HG03565 (cell line): Measurements from ENCODE around the gene ARMC6.
"Not testable (repeated sequence)": the region's sequence is repeated elsewhere in the genome, so short reads cannot be mapped to it uniquely, and the experiment has no call there.

Experiments
- ATAC-seq: cut with Tn5 transposase; IDR thresholded peaks from one replicate; pipeline ENCODE4 v1.9.1; 2021; ENCODE audit warnings: mild to moderate bottlenecking, moderate library complexity; ENCODE audit not compliant: unreplicated experiment

Gene ARMC6

DNA sequence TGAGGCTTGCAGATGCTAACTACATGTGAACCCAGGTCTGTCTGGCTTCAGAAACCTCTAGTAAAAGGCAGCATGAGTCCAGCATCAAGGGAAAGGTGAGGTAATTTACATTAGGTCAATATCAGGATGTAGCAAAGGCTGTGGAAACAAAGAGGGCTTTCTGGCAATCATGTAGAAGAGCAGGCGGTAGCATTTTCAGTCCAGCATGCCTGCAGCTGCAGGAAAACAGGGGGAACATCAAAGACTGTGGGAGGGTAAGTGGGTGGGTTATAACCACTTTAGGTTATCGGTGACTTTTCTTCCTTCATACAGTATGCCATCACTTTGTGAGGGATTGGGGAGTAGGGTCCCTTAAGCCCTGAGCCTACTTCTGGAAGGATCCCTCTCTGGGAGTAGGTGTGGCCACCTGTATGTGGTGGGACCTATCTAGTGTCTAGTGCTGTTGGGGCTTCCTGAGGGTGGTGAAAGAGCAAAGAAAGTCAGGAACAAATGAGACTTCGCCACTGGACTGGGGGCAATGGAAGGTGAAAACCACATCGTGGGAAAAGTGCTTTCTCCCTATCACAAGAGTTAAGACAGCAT, 10.9 kb upstream of the ARMC6 start:
- ATAC-seq: no peak

DNA sequence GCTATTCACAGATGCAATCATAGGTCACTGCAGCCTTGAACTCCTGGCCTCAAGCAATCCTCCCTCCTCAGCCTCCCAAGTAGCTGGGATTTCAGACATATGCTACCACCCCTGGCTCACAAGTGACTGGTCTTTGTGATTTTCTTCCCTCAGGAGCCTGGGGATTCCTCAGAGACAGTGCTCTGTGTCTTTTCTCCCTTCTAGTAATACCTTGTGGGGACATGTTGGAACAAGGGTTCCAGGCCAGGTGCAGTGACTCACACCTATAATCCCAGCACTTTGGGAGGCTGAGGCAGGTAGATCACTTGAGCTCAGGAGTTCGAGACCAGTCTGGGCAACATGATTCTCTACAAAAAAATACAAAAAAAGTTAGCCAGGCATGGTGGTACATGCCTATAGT, 10.0 kb upstream of the ARMC6 start:
- not testable (repeated sequence) for ATAC-seq

DNA sequence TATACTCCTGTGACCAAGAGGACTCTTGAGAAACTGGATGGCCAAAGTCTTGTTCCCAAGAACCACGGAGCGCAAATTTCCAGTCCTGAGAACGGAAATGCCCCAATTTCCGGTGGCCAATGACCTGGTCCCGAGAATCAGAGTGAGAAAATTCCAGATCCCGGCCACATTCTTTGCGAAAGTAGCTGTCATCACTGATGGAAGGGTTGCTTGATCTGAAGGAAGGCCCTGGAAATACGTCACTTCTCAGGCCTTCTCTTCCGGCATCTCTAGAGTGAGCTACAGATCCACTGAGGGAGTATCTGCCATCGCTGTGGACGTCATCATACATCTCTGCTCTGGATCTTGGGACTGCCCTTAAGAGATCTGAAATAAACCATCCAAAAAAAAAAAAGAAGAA, 7.5 kb upstream of the ARMC6 start:
- ATAC-seq: no peak

DNA sequence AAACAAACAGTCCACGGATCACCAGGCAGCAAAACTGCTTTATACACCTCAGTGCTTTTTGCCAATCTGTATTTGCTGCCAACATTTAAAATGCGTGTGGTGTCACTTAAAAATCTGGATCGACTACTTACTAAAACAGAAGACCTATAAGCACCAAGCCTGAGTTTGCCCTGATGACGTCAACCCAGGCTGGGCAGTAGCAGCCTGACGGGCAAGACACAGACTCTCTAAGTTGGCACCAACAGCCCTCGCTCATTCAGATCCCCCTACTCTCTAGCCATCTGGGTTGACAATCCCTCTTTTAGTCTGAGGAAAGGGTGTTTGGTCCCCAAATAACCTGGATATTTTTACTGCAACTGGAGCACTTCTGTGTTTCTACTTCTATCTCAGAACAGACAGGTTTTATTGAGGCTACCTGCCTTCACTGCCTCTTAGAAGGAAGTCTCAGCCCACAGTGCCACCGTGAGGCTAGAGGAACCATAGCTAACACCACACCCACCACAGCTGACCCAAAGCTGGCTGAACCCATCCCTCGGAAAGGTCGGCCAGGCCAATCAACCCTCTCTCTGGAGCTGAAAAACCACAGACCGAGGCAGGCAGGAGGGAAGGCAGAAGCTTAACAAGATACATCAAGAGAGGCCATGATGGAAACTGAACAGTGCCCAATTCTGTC, 7.0 kb upstream of the ARMC6 start:
- no peak for ATAC-seq

DNA sequence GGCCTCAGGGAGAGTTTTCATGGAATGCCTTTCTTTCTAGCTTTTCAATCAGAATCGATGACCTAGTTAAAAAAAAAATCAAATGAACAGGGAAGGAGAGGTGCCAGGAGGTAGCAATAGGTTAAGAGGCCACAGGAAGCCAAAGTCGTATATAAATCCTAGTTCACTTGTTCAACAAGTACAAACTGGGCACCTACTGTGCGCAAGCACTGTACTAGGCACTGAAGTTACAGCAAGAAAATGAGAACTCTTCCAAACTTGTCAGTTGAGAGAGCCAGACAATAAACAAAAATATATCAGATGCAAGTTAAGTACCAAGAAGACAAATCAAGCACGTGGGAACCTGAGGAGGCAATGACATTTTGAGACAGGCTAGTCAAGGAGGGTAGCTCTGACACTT, 6.2 kb upstream of the ARMC6 start:
- ATAC-seq: no peak

DNA sequence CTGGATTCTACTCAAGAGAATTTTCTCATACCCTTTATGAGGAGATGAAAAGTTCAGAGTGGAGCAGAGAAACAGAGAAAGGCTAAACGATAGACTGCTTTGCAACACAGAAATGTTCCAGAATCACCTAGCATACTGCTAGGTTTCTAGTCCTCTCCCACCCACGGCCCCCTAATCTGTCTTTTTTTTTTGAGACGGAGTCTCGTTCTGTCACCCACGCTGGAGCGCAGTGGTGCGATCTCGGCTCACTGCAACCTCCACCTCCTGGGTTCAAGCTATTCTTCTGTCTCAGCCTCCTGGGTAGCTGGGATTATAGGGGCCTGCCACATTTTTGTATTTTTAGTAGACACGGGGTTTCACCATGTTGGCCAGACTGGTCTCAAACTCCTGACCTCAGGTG, 4.9 kb upstream of the ARMC6 start:
- ATAC-seq: no peak

DNA sequence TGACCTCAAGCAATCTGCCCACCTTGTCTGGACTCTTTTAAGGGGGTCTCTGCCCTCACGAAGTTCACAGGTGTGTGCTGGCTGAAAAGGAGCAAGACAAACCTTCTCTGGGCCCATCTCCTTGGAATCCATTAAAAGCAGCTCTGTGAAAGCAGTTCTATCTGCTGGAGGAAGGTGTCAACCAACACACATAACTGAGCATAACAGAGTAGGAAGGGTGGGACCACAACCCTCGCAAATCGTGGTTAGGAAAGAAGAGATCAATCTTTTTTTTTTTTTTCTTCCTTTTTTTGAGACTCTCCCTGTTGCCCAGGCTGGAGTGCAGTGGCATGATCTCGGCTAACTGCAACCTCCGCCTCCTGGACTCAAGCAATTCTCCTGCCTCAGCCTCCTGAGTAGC, 1.5 kb upstream of the ARMC6 start:
- ATAC-seq: no peak

DNA sequence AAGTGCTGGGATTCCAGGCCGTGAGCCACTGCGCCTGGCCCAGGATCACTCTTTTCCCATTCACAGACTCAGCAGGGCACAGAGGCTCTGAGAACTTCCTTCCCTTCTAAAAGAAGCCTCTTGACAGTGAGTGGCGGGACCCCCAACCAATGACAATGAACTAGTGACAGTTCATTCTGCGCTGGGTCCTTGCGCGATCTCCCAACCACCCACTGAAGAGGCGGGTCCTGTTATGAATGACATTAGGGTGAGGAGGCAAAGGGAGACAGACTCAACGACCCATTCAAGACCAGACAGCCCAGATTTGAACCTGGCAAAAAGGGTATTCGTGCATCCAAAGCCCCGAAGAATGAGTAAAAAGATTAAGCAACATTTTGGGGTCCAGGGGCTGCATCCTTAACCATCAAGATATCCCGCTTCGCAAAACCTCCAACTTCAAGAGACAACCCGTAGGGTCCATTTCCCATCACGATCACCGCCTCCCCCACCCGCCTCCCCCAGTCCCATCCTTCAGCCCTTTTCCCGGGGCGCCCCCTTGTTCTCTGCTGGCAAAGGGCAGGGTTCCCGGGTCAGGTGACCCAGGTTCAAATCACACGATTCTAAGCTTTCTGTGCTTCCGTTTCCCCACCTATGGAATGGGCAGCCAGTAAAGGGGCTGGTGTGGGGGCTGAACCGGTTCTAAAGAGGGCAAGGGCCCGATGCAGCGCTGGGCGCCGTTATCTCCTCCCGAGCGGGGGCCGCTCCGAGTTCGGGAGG, 805 bp upstream of the ARMC6 start:
- peak; percentile 37 for ATAC-seq

DNA sequence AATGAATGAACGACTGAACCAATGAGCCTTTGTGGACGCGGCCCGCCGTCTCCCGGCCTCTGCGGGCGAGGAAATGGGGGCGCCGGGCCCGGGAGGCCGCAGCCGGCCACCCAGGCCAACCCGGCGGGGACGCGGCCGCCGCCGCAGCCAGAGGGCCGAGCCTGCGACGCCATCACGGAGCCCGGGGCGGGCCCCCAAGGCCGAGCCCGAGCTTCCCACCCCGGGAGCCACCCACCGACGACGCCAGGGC, 302 bp upstream of the ARMC6 start:
- no peak for ATAC-seq

DNA sequence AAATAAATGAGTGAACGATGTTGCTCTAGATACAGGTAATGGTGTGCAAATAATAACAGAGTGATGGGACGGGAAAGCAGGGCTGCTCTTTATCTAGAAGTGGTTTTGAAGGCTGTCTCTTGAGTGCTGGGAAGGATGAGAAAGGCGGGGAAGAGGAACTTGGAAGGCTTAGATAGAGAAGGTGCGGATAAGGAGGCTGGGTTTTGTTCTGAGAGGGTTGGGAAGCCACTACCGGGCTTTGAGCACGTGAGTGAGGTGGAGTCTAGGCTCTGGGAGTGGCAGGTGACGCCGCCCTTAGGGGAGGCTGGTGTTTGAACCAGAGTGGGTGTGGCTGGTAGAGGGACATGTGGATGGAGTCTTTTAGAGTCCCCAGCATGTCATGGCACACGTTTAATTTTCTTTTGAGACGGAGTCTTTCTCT, 811 bp downstream of the ARMC6 start:
- no peak for ATAC-seq

DNA sequence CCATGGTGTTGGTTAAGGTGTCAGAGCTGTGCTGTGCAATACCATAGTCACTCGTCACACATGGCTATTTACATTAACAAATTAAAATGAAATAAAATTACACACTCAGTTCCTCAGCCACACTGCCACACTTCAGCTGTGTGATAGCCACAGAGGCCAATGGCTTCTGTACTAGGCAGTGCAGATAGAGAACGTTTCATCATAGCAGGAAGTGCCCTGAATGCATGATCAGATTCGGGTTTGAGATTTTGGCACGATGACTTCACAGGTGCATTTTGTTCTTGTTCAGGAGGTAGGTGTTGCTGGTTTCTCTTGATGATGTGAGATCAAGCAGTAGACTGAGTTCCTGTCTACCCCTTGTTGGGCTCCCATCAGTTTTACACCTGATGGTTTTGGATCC, 6.5 kb downstream of the ARMC6 start:
- ATAC-seq: no peak

DNA sequence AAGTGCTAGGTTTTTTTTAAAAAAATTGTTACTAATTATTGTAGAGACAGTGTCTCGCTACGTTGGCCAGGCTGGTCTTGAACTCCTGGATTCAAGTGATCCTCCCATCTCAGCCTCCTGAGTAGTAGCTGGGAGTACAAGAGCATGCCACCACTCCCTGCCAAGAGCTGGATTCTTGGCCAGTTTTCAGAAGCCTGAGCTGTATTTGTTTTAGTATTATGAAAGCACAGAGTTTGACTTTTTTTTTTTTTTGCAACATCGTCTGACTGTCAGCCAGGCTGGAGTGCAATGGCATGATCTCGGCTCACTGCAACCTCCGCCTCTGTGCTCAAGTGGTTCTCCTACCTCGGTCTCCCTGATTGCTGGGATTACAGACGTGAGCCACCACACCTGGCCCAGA, 7.0 kb downstream of the ARMC6 start:
- no peak for ATAC-seq

DNA sequence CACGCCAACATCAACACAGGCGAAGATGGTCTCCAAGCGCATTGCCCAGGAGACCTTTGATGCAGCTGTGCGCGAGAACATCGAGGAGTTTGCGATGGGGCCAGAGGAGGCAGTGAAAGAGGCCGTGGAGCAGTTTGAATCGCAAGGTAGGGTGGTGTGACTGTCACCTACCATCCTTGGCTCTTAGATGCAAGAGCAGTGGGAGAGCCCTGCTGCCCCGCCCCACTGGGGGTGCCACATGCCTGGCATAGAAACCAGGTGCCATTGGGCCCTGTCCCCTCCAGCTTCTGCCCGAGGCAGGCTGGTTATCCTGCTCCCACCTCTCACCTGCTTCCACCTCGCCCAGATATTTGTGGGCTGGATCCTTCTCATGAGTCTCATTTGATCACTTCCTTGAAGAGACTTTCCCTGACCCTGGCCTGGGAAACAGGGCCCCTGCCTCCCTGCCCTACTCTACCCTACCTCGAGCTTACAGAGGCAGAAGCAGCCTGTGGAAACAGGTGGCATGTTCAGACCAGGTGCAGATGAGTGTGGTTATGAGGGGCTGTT, 9.4 kb downstream of the ARMC6 start:
- no peak for ATAC-seq

DNA sequence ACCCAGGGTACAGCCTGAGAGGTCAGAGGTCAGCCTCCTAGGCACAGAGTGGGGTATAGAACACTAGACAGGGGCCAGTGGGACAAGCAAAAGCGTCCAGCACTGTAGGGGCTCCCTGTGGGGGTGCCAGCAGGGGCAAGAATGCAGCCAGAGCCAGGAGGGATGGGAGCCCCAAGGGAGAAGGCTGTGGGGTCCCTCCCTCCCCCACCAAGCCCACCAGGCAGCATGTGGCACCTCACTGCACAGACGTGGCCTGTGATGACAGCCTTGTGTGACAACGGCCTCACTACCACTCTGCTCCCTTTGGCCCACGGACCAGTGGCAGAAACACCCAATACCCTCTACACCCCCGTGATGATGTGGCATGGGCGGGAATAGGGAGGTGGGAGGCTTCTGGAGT, 10.1 kb downstream of the ARMC6 start:
- no peak for ATAC-seq

DNA sequence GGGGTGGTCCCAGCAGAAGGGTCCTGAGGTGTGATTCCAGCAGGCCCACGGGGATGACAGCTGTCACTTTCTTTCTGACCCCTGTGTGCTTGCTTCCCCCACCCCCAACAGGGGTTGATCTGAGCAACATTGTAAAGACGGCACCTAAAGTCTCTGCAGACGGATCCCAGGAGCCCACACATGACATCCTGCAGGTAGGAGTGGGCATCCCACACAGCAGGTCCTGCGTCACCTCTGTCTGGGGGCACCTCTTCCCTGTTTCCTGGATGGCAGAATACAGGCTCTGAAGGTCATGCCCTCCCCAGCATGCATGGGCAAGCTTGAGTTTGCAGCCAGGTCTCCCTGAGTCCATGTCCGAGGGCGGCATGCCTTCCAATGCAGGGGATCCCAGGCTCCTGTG, 10.5 kb downstream of the ARMC6 start:
- no peak for ATAC-seq

DNA sequence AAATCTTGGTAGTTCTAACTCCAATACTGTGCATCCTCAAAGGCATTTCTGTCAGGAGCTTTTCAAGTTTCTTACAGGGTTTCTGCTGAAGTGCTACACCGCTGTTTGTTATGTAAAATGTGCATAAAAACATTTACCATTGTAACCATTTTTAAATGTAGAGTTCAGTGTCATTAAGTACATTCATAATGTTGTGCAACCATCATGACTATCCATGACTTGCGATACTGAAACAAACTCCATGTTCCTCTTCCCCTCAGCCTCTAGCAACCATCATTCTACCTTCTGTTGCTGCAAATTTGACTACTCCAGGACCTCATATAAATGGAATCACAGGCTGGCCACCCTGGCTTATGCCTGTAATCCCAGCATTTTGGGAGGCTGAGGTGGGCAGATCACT, 16.0 kb downstream of the ARMC6 start:
- ATAC-seq: no peak

DNA sequence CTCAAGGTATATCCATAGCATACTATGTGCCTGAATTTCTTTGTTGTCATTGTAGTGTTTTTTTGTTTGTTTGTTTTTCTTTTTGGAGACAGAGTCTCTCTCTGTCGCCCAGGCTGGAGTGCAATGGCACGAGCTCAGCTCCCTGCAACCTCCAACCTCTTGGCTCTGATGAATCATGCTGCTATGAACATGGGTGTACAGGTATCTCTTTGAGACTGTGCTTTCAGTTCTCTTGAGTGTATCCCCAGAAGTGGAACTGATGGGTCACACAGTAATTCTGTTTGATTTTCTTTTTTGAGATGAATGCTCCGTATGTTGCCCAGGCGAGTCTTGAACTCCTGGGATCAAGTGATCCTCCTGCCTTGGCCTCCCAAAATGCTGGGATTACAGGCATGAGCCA, 16.7 kb downstream of the ARMC6 start:
- no peak for ATAC-seq

DNA sequence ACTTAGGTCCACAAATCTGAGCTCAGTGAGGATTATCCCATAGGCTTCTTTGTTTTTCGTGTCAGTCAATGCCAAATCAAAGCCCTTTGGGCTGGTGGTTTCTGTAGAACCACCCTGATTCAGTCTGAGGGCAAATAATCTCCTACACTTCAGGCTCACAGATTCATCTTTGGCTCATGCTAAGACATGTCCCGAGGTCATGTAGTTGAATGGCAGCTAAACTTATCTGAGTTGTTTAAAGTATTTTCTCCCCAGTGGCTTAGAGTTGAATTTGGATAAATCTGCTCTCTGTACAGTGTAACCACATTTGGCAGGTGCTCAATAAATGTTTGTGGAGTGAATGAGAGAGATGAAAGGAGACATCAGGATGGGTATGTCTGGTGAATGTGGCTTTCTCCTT, 17.3 kb downstream of the ARMC6 start:
- ATAC-seq: no peak

DNA sequence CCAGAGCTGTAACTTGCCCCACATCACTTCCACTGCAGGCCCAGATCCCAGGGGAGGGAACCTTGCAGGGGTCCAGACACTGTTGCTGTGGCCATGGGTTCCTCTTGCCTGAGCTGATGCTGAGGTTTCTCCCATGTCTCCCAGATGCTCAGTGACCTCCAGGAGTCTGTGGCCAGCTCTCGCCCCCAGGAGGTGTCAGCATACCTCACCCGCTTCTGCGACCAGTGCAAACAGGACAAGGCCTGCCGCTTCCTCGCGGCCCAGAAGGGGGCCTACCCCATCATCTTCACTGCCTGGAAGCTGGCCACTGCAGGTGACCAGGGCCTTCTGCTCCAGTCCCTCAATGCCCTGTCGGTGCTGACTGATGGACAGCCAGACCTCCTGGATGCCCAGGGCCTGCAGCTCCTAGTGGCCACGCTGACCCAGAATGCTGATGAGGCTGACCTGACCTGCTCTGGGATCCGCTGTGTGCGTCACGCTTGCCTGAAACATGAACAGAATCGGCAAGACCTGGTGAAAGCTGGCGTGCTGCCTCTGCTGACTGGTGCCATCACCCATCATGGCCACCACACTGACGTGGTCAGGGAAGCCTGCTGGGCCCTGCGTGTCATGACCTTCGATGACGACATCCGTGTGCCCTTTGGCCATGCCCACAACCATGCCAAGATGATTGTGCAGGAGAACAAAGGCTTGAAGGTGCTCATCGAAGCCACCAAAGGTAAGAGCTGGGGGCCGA, 18.2 kb downstream of the ARMC6 start:
- no peak for ATAC-seq

DNA sequence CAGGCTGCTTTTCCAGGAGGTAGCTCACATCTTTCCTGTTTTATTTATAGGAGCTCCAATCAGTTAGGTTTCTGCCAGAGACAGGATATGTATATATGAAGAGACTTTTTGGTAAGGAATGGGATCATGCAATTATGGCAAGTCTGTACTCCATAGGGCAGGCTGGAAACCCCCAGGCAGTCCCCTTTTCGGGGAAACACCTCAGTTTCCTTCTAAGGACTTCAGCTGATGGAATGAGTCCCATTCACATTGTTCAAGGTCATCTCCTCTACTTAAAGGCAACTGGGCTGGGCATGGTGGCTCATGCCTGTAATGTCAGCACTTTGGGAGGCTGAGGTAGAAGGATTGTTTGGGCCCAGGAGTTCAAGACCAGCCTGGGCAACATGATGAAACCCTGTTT, 19.5 kb downstream of the ARMC6 start:
- no peak for ATAC-seq

DNA sequence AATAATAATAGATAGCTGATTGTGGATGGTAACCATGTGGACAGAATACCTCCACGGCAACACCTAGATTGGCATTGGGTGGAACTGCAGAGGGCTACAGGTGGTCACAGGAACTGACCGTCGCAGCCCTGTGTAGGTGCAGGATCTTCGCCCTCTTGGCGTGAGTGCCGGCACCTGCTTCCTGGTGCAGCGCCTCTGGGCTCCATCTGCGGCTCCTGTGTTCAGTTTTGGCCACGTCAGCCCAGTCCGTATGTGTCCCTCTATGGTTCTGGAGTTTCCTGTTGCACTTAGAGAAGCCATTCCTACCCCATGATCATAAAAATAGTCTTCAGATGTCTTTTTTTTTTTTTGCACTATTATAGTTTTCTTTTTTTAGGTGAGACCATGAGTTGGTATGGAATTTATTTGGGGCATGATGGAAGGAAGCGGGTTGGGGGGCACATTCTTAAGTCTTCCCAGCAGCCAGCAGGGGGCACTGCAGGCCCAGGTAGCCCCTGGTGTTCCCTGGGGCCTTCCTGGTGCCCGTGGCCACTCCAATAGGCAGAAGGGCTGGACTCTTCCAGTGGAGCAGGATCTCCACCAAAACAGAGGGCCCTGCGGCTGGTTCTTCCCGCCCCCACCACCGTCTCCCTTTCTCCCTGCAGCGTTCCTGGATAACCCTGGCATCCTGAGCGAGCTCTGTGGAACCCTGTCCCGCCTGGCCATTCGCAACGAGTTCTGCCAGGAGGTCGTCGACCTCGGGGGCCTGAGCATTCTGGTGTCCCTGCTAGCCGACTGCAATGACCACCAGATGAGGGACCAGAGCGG, 20.3 kb downstream of the ARMC6 start:
- ATAC-seq: no peak
